ENCODE measurements around the gene DAGLB.
"Not testable (repeated sequence)": the region's sequence is repeated elsewhere in the genome, so short reads cannot be mapped to it uniquely, and the experiment has no call there.

Gene DAGLB

DNA sequence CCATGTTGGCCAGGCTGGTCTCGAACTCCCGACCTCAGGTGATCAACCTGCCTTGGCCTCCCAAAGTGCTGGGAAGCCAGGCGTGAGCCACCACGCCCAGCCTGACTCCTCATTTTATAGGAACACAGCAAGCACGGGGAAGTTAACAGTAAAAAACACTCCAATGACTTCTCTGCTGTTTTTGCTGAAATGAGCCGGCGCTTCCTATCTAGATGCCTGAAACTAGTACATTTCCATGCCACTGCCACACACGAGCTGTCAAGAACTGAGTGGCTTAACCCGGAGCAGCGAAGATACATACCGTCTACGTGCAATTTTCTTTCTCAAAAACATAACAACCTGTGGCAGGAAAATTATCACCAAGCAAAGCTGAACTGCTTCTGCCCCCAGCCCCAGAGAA, 16.8 kb downstream of the DAGLB start:
- no peak for DNase-seq (ENCODE audit: low read depth in 2 of 2)

- no peak for DNase-seq (ENCODE audit: low read depth in 2 of 2)
These were observed 17.3 kb downstream of the DAGLB start for GRCh38 chr7:6430271-6430940.

- no peak for DNase-seq (ENCODE audit: low read depth in 2 of 2)
These were observed 21.8 kb downstream of the DAGLB start for GRCh38 chr7:6425948-6426347.

DNA sequence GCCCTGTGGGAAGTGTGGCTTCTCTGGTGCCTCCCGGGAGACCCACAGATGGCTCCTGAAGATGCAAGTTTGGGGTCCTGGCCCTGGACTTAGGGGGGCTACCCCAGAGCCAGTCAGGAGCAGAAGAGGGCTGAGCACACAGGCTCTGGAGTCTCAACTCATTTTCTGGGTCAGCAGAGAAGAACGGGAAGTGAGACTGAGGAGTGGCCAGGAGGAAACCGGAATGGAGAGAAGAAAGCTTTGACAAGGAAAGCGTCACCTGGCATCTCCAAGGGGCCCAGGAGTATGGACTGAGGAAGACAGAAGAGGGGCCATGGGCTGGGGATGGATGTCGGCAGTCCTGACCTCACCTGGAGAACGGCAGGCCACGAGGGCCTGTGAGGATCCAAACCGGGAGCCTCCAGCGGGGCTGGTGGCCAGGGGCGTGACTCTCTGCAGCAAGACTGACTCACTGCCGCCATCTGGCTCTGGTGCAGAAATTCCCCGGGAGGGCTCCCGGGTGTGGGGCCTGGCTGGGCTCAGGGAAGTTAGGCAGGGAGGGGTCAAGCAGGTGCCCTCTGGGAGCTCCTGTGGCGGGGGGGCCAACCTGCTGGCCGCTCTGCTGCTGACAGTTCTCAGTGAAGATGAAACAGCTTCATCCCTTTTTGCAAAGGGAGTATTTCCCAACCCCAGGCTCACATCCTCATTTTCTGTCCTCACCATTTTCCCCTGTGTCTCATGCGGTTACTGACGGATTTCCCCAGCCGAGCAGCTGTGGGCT, 23.6 kb downstream of the DAGLB start:
- DNase-seq (ENCODE audit: low read depth in 2 of 2), result no peak

- DNase-seq (ENCODE audit: low read depth in 2 of 2), result no peak
These were observed 24.7 kb downstream of the DAGLB start for GRCh38 chr7:6422926-6423632.

DNA sequence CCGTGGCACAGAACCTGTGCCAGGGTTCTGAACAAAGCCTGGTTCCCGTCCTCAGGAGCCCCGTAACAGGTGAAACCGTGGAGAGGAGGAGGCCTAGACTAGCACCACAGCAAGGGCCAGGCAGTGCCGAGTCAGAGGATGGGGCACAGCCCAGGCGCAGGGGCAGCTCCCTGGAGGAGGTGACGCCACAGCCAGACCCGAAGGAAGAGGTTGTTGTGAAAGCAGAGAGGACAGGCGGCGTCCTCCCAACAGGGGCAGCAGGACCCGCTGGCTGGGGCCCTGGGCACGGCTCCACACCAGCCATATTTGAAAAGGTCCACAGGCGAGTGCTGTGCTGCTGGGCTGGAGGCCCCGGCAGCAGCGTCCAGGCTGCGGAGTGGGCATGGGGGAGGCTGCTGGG, 25.7 kb downstream of the DAGLB start:
- DNase-seq (ENCODE audit: low read depth in 2 of 2), result no peak

DNA sequence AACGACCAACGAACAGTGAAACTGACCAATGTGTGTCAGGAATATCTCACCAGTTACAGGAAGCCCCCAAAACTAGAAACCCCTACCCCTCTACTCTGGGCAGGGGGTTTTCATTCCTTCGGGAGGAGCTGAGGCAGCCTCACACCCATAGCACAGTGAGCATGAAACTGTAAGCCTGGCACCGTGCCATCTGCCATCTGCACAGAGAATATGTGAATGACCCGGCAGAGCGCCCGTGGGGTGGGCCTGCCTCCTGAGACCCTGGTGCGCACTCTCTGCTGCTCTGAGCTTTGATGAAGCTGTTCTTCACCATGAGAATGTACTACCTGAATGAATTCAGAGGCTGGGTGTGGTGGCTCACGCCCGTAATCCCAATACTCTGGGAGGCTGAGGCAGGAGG, 27.1 kb downstream of the DAGLB start:
- DNase-seq (ENCODE audit: low read depth in 2 of 2), result no peak

DNA sequence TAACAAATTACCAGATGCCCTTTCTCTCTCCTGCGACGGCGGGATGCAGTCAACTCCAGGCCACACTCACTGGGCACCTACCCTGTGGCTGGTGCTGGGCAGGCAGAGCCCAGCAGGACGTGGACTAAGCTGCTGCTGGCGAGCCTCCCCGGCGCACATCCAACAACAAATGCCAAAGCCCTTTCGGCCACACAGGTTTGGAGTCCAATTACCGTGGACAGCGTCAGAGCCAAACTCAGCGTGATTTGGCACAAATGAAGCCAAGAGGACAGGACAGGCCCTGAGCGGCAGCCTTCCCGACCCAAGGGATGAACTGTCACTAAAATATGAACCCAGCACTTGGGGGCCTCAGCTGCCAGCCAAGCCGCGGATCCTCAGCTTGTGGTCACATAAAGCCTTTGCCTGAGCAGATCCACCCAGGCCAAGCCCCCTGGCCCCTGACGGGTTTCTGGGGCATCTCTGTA, 28.4 kb downstream of the DAGLB start:
- no peak for DNase-seq (ENCODE audit: low read depth in 2 of 2)

DNA sequence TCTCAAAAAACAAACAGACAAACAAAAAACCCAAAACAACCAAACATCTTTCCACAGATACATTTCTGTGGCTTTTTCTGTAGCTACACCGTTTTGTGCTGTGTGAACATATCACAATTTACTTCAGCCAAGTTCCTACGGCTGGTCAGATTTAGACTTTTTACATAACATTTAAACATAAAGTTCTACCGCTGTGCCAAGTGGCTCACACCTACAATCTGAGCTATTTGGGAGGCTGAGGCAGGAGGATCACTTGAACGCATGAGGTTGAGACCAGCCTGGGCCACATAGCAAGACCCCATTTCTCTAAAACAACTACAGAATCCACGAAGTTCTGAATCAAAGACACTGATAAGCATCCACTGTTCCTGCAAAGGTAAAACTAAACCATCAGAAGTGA, 30.3 kb downstream of the DAGLB start:
- DNase-seq (ENCODE audit: low read depth in 2 of 2), result no peak

DNA sequence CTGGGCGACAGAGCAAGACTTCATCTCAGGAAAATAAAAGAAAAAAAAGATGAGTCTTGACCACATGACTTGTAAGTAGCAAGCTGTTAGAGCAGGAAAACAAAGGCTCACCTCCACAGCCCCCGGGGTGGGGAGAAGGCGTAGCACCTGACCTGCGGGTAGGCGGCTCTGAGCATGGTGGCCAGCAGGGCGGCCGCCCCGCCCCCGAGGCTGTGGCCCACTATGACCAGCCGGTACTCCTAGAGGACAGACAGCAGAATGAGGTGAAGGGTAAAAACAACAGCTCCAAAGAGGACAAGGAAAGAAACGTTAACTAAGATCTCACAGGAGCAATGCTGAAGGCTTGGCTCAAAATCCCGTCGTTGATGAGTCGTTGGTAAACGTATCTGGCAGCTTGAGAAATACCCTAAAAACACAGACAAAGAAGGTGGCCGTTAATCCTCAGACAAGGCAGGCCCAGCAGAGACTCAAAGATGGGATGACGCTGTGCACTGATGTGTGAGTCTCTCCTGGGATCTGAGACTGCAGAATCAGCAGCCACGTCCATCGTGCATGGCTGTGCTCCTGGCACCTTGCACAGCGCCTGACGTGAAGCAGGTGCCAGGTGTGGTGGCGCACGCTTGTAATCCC, 31.1 kb downstream of the DAGLB start:
- no peak for DNase-seq (ENCODE audit: low read depth in 2 of 2)

DNA sequence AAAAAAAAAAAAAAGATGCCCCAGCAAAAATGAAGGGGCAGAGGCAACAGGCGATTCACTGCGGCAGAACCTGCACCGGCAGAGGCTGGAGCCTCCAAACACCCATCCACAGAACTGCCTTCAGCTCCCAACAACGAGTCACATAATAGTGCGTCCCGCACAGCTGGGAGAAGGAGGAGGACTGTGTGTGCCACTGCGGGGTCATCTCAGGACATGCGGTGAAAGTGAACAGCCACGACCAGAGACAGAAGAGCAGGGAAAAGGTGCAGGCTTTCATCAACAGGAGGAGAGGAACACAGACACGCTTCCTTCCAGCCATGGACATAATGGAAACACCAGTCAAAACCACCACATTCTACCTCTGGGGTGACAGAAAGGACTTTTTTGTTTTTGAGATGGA, 34.1 kb downstream of the DAGLB start:
- DNase-seq (ENCODE audit: low read depth in 2 of 2), result no peak

- no peak for DNase-seq (ENCODE audit: low read depth in 2 of 2)
These were observed 37.6 kb downstream of the DAGLB start for GRCh38 chr7:6409944-6410693.

GRCh38 chr7:6409091-6409490, 38.7 kb downstream of the DAGLB start:
- no peak for DNase-seq (ENCODE audit: low read depth in 2 of 2)

- no peak for DNase-seq (ENCODE audit: low read depth in 2 of 2)
These were observed 40.3 kb downstream of the DAGLB start for GRCh38 chr7:6407434-6407833.

DNA sequence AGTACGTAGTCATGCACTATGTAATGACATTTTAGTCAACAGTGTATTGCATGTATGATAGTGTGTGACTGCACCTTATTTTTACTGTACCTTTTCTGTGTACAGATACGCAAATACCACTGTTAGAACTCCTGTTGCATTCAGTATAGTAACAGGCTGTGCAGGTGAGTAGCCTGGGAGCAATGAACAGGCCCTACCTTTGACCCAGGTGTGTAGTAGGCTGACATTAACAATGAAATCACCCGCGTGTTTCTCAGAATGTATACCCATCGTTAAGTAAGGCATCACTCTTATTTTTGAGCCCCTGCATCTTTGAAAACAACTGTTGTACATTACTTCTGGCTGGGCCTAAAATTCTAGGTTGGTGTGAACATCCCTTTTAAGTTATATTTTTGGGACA, 41.6 kb downstream of the DAGLB start:
- no peak for DNase-seq (ENCODE audit: low read depth in 2 of 2)

DNA sequence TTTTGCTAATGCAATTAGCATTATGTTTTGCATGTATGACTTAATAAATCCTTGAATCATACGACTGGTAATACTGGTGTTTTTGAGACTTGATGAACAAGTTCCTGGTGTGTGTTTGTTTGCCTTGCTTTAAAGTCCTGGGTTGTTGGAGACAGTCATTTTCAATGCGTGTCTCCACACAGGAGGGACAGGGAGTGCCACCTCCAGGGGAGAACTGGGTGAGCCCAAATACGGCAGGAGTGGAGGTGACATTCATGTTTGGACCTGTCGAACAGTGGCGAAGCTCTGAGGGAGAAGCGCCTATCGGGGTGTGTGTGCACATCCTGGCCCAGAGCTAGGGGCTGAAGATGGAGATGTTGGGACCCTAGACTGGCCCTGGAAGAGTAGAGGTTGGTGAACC, 43.8 kb downstream of the DAGLB start:
- DNase-seq (ENCODE audit: low read depth in 2 of 2), result no peak

- no peak for DNase-seq (ENCODE audit: low read depth in 2 of 2)
These were observed 45.0 kb downstream of the DAGLB start for GRCh38 chr7:6402741-6403140.

DNA sequence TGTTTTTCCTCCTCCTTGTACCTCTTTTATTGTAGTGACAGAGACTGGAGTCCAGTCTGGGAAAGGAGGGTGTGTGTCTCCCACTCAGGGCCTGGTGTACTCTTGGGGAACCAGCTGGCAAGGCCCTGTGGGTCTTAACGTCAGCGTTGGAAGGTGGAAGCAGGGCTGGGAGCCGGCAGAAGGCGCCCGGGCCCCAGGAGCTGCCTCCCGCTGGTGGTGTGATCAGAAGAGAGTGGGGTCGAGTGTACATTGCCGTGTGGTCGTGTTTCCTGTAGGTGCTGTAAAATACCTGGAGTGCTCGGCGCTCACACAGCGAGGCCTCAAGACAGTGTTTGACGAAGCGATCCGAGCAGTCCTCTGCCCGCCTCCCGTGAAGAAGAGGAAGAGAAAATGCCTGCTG, 45.7 kb downstream of the DAGLB start:
- DNase-seq (ENCODE audit: low read depth in 2 of 2), result no peak

DNA sequence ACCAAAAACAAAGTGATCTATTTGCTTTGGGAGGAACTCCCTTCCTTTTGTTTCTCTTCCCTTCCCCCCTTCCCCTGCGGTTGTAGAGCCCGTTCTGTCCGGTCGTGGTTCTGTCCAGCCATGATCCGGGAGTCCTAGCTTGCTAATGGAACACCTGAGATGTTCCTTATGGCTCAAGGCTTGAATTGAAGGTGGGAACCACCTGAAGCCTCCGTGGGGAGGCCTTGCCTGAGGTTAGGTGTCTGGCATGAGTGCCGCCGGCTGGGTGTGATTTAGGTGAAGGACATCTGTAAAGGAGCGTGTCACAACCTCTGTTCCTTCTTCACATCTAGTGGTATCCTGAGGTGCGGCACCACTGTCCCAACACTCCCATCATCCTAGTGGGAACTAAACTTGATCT, 46.2 kb downstream of the DAGLB start:
- no peak for DNase-seq (ENCODE audit: low read depth in 2 of 2)

DNA sequence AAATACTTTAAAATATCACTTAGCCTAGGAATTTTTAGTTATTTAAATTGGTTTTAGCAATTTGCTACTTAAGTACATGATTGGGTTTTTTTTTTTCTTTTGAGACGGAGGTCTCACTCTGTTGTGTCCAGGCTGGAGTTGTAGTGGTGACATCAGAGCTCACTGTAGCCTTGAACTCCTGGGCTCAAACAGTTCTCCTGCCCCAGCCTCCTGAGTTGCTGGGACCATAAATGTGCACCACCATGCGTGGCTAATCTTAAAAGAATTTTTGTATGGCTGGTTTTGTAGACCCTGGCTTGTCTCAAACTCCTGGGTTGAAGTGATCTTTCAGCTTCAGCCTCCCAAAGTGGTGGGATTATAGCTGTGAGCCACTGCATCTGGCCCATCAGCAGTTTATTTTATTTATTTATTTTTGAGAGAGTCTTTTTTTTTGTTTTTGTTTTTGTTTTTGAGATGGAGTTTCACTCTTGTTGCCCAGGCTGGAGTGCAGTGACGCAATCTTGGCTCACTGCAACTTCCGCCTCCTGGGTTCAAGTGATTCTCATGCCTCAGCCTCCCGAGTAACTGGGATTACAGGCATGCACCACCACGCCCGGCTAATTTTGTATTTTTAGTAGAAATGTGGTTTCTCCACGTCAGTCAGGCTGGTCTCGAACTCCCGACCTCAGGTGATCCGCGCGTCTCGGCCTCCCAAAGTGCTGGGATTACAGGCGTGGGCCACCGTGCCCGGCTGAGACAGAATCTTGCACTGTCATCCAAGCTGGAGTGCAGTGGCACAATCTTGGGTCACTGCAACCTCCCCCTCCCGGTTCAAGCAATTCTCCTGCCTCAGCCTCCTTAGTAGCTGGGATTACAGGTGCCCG, 47.3 kb downstream of the DAGLB start:
- DNase-seq (ENCODE audit: low read depth in 2 of 2), result not testable (repeated sequence)

- no peak for DNase-seq (ENCODE audit: low read depth in 2 of 2)
These were observed 48.4 kb downstream of the DAGLB start for GRCh38 chr7:6399351-6399750.
